Activated T-cell treated with anti-CD3 and anti-CD28 coated beads, Interleukin-2, amount 50 U/mL, for 1 hour (primary cell): ENCODE data around the gene NEDD1.

ENCODE experiments used
- DNase-seq: peaks from one replicate; pipeline ENCODE4 v3.0.0-alpha.2; 2020

The NEDD1 gene

DNA sequence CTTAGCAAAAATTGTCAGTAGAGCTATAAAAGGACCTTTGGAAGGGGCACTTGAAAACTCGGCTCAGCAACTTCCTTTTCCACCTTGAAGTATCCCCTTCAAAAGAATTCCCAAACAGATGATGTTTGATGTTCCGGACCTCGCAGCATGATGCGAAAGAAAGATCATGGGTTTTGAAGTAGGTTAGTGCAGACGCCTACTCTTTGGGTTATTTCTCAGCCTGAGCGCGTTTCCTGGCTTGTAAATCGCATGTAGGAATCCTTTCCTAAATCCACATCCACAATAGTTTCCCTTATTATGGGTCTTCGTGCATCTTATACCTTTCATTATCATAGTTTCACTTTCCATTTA, 584 bp upstream of the NEDD1 start:
- no peak for DNase-seq

DNA sequence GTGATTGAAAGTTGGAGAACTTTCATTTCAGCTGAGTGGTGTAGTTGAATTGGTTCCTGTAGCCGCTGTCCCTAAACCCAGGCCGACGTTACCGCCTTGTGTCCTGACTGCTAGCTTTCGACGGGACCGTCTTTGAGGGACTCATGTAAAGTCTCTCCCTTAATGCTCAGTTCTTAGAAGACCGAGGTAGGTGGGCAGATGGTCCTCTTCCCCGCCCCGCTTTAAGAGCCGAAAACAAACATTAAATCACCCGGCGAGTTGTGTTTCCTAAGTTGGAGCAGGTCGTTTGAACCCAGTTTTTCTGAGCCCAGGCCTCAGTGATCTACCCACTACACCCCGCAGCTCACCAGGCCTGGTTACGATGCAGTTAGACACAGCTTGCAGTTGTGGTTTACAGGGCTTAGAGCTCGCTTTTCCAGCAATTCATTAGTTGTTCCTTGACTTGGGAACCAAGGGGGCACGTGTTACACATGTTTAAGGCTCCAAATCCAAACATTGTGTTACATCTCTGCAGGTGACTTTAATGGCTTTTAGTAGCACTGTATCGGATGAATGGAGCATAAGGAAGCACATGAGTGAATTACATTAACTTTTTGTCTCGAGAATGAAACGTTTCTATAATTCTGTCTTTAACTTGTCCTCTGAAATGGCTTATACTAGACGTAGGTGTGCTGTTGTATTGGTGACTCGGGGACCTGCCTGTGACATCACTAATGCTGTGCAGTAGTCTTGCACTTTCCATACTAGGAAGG, 790 bp downstream of the NEDD1 start:
- DNase-seq = peak; percentile 31

DNA sequence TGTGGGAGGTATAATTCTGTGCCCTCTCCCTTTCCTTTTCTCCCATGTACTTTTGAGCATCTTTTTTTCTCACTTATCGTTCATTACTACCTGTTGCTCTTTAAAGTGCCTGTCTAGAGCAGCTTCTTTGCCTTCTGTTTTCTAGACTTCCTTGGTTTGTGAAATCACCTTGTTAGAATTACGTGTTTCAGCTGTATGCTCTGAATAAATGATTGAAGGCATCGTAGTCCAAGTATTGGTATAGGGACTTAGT, 1.3 kb downstream of the NEDD1 start:
- no peak for DNase-seq

DNA sequence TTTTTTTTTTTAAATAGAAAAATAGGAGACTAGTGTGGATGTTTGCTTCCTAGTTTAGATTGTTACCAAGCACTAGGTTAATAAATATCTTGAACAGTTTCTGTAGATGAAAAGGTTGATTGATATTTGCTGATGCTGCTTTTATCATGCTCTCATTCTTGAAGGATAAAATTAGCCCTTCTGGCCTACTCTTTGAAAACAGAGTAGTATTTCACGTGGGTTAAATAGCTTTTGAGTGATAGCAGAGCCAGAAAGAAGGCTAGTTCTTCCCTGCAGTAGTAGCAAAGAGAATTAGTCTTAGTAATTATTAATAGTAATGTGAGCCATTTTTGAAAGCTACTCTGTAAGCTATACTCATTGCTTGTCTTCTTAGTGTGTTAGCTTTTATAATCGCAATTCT, 5.2 kb downstream of the NEDD1 start:
- DNase-seq = no peak

DNA sequence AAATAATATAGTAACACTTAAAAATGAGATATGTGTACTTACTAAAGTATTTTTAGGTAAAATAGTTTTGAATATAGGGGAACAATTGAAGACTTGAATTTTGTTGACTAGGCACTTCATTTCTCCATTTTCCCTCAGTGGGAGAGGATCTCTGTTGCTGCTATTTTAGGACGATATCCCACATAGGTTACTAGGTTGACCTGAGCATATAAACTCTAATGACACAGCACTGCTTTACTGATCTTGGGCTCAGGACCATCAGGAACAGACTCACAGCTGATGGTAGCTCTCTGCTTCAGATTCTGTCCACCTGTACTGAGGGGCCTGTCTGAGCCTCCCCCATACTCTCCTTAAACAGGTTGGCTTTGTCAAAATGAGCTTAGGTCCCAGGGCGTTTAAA, 5.9 kb downstream of the NEDD1 start:
- DNase-seq = no peak

DNA sequence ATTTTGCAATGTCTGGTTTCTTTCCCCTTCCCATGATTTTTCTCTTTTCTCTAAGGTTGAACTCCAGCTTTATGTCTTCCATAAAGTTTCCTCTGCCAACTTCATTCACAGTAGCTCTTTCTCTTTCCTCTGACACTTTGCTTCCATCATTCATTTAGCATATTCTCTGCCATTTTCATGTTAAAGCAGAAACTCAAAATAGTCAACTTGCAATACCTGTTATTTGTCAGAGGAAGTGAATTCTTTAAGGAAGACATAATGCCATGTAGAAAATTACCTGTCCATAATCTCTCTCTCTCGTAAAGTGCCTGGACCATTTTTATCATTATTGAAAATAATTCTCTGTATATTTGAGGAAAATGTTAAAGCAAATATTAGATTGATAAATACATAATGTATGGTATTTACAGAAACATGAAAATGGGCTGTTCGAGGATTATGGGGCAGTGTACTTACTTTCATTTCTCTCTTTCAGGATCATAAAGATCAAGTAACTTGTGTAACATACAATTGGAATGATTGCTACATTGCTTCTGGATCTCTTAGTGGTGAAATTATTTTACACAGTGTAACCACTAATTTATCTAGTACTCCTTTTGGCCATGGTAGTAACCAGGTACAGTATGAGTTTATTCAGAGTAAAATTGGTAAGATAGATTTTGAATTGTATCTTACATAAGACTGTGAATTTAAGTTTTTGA, 12.6 kb downstream of the NEDD1 start:
- DNase-seq = no peak

DNA sequence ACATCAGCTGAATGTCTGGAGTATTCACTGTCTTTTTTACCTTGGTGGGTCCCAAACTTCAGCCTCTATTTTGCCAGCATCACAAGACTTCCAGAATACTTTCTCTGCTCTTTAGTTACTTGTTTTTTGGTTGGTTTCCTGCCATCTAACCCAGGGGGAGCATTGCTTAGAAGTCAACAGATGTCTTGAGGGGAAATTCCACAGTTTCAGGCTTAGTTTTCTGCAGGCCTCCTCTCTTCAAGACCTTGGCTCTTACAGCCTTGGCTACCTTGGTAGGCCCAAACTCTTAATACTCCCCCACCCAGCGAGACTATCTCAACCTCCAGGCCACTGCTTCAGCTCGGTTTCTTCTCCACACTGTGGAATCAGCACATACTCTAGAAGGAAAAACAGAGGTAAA, 41.7 kb downstream of the NEDD1 start:
- DNase-seq = no peak

DNA sequence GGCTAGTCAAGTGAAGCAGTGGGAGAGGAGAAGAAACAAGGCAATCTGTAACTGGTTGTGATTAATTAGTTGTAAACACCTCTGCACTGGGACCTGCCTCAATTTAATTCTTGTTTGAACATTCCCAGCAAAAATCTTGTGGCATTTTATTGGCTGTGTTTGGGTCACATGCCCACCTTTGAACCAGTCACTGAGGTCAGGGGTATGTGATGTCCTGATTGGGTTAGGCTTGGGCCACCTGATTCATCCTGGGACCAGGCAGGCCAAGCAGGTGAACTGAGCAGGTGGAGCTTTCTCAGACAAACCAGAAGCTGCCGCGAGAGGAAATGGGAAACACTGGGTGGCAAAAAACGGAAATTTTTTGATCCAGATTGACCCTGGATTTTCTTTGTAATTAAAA, 72.5 kb downstream of the NEDD1 start:
- no peak for DNase-seq

DNA sequence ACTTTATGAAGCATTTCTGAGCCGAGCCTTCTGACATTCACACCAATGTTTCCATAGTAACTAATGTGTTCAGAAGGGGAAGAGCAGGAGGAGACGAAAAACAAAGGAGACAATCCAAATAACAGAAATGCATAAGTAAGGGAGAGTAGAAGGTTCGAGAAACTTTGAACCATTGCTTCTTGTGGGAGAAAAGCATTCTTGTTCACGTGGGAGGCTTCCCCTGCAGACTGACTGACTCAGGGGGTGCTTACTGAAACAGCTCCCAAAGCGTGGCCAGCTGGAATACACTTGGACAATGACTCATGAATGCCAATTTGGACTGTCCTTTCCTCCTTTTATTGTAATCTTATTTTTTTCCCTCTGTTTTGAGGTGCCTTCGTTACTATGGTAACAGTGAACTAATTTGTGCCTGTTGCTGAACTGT, 73.9 kb downstream of the NEDD1 start:
- DNase-seq = no peak

DNA sequence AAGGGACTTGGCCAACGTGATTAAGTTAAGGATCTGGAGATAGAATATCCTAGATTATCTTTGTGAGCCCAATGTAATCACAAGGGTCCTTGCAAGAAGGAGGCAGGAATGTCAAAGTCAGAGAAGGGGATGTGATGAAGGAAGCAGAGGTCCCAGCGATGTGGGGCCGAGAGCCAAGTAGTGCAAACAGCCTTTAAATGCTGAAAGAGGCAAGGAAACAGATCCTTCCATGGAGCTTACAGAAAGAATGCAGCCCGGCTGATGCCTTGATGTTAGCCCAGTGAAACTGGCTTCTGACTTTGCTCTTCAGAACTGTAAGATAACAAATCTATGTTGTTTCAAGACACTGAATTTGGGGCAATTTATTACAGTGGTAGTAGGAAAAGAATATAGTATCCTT, 74.9 kb downstream of the NEDD1 start:
- DNase-seq = no peak

DNA sequence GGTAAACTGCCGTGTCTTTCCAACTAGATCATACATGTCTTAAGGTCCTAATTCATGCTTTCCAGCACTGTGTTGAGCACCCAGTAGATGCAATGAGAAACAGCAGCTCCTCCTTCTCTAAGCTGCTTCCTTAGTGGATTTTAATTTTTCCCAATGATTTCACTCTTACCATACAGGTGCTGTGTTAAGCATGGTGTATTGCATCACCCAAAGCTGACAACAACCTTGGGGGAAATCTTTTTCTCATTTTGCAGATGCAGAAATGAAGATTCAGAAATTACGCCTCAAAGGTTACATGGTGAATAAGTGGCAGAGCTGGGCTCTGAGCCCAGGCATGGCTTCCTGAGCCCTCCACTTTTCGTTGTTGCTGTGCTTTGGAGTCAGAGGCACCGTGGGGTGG, 75.6 kb downstream of the NEDD1 start:
- DNase-seq = no peak

DNA sequence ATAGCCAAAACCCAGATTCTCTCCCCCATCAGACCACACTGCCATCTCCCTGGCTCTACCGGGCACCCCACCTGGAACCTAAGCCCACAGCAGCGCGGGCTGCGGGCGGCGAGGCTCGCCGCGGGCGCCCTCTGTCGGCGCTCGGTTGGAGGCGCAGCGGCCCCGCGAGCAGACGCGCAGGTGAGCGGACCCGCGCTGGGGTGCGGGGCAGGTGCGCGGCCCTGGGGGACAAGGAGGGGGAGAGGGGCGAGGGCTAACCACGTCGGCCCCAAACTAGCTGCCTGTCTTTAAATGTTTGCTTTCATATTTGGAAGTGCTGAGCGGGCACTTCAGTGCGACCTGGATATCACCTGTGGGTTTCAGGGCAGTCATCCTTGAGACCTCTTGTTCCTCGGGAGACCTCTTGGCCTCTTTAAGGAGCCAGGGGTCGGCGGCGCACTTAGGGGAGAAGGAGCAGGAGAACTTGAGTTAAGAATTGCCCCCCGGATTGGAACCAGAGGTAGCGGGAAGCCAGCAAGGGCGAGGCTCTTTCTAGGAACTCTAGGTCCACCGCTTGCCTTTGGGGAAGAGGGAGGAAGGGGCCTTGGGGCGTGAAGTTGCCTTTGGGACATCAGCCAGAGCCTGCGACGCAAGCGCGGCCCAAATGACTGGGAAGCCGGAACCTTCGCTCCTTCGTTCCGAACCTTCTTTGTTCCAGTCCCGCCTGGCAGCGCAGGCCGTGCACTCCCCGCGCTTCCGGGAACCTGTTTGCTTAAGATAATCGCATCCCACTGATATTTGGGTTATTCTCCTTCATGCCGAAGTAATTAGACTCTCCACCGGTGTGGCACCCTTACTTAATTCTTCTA, 78.7 kb downstream of the NEDD1 start:
- peak; percentile 65 for DNase-seq

DNA sequence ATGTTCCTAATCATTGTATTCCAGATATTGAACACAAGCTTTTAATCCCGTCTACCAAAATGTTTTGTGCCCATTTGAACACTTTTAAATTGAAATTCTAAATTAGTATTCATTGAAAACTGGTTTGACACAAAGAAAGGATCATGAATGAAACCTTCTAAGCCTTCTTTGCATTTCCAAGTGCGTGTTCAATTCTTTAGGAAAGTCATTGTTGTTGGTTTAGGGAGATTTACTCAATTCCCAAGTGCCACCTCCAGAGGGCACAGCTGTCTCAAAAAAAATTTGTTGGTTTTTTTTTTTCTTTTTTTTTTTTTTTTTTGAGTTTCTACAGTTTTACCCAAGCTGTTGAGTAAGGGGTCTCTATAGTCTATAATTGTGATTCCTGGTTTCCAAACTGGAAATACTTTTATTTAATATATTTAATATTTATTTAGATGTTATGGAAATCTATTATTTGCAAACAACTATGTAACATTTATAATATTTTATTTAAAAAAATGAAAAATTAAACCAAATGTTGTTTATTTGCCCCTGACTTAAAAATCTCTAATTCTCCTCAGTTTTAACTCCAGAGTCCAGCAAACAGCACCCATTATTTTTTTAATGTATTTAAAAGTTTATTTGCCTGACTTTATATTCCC, 79.9 kb downstream of the NEDD1 start:
- DNase-seq = no peak

DNA sequence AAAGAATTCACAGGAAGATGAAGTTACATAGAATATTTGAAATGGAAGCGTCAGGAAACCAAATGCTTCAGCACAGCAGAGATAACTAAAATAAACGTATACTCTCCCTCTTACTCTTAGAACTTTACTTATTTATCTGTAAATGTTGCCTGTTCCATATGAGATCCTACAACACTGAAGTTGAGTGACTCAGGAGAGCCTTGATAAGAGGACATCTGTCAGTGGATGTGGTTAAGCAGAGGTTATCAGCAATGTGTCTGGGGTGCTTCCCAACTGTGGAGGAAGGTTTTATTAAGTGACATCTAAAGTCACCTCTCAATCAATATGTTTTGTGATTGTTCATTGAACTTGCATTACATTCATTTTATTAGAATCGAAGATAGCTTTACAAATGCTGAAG, 81.9 kb downstream of the NEDD1 start:
- no peak for DNase-seq

DNA sequence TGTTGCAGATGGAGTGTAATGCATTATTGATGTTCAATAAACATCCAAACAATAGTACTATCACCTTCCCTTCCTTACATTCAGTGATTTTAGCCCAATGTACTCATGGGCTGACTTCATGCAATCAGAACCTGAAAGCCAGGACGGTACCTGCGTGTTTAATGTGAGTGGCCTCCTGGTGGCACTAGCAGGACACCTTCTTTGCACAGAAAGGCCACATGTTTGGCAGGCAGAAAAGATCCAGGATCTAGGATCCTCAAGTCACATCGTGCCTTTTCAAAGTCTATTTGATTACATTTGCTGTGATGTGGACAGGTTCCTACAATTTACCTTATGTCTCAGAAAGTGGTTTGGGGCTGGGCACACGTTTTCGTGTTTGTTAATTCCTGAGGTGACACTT, 82.9 kb downstream of the NEDD1 start:
- no peak for DNase-seq

DNA sequence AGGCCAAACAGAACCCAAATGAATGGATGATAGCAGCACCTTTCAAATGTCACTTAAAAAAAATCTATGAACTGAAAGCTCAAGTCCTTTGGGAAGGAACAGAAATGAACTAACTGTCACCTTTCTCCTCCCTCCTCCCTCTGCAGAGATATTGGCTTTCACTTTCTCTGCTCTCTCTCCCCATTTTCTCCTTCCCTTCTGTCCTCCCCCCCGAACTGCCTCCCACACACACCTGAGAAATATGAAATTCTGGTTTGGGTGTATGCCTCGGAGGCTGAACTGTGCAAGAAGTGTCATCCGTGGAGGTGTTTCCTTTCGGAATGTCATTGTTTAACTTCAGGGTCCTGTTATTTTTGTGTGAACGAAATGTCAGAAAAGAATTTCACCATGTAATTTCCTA, 87.8 kb downstream of the NEDD1 start:
- no peak for DNase-seq

DNA sequence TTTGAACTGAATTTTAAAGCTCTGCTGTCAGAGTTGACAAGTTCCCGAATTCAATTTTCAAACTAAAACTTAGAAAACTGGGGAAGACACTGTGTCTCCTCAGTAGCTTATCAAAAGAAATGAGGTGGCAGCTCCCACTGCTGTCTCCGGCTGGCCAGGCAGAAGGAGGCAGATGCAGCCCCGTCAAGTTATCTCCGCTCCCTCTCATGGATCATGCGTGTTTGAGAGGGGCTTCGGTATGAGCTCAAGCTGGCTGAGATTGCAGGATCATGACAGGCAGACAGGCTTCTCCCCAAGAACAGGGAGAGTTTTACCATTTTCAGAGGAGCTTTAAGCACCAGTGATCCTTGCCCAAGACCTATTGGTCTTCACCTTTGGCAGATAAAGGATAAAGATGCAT, 88.8 kb downstream of the NEDD1 start:
- no peak for DNase-seq

DNA sequence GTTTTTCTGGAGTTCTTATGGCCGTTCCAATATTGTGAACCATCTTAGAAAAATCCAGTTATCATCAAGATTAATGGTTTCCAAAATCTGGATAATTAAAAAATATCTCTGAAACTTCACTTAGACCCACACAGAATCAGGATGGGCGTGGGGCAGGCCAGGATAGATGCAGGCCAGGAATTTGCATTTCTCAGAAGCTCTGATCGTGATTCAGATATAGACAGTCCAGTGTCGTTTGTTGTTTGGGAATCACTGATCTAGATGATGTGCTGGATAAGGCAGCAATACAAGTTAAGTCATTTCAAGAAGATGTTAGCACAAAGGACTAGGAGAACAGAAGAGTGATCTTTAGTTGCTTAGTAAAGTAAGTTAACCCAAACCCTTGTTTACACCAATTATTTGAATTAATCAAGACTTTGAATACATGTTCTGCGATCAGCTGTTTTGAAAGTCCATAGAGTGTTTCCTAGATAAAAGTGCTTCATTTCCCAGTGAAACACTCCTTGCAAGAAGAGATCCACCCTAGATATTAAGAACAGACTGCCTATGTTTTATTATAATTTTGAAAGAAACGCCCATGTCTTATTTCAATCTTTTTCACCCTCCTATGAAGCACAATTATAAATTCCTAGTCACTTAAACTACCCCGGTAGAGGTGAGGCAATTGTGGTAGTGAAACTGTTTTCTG, 90.9 kb downstream of the NEDD1 start:
- no peak for DNase-seq

DNA sequence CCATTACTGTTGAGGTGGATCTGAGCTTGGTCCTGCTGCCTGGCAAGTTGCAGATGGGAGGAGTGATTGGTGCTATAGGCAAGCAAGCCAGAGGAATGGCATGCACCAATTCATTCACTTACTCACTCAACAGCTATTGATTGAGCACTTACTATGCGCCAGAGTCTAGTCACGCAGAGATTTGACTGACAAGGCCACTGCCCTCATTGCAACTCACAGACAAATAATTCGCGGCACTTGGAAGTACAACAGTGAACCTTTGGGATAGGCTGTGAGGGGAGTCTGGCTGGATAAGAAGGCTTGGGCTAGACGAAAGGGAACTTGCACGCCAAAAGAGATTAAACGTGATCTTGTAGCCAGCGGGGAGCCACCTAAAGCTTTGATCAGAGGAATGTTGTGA, 96.2 kb downstream of the NEDD1 start:
- no peak for DNase-seq
